Cardiac fibroblast (primary cell): ENCODE results near the gene C1orf174.

ENCODE experiments used
- DNase-seq, 2 donors: peaks; one replicate each; pipeline versions ENCODE4 v3.0.0 to v3.0.0-alpha.2; 2010; ENCODE audit warnings: low read depth in 2 of 2
- H3K4me3 ChIP-seq, 2 donors: replicated peaks in 1 of 2; 1 replicate in 1 of 2; 2 replicates in 1 of 2; pipeline ENCODE4 v1.5.1; 2011; ENCODE audit warnings: low read depth in 2 of 2, low read length in 2 of 2, mild to moderate bottlenecking in 2 of 2, moderate library complexity in 1 of 2
- CTCF ChIP-seq: IDR thresholded peaks from one replicate; pipeline ENCODE4 v1.5.1; 2011; ENCODE audit warnings: low read depth, mild to moderate bottlenecking, low read length, inconsistent platforms

Gene C1orf174

GRCh38 chr1:3905266-3905952, 5.3 kb upstream of the C1orf174 start:
- DNase-seq = no peak
- H3K4me3 ChIP-seq = no peak overlapping the region
- no peak for TF ChIP-seq CTCF

GRCh38 chr1:3904843-3905185, 4.7 kb upstream of the C1orf174 start:
- no peak overlapping the region for H3K4me3 ChIP-seq
- TF ChIP-seq CTCF = no peak
- DNase-seq = no peak

GRCh38 chr1:3904006-3904842, 4.2 kb upstream of the C1orf174 start:
- no peak overlapping the region for H3K4me3 ChIP-seq
- TF ChIP-seq CTCF = no peak
- no peak for DNase-seq

- TF ChIP-seq CTCF = no peak
Measured at GRCh38 chr1:3903141-3904005, 3.3 kb upstream of the C1orf174 start.

GRCh38 chr1:3902571-3903091, 2.6 kb upstream of the C1orf174 start:
- TF ChIP-seq CTCF = no peak
- no peak for DNase-seq
- H3K4me3 ChIP-seq = no peak overlapping the region

More at GRCh38 chr1:3903141-3904005, 3.3 kb upstream of the C1orf174 start:
- no peak overlapping the region for H3K4me3 ChIP-seq
- DNase-seq = no peak

- no peak overlapping the region for H3K4me3 ChIP-seq
- DNase-seq = no peak
- no peak for TF ChIP-seq CTCF
Measured at GRCh38 chr1:3902111-3902511, 2.0 kb upstream of the C1orf174 start.
